ENCODE results near the gene SCYGR6. TPM values are rescaled to one million over a fixed set of nuclear protein-coding genes. Genes with fewer than 3 reads are reported as not detected.

The SCYGR6 gene
- total and polyA plus RNA-seq, 9 of the 15 experiments (the other 6 are each of a cell fraction or from before 2014, with no cell fraction given): not detected

- Histone ChIP-seq H3K9ac (ENCODE audit: insufficient read depth in 1 of 2, low read depth in 2 of 2, low read length in 2 of 2) (no peak overlapping the region), H3K27me3 (ENCODE audit: control insufficient read depth in 2 of 2, insufficient read depth in 2 of 2, low read length in 2 of 2) (peaks cover 0 to 5% of the 10 kb centered on the region in 2 experiments; a peak in 2 of 5 replicates), H2AFZ (ENCODE audit: low read depth, low read length) (no peak overlapping the region), H3K27ac (ENCODE audit: extremely low read depth, low read depth, low read length) (no peak overlapping the region), H3K9me3 (replicated peaks; ENCODE audit: control insufficient read depth, insufficient read depth, low read depth, low read length) (no peaks in the 10 kb centered on the region), H3K4me1 (replicated peaks in 1 of 2; ENCODE audit: control insufficient read depth in 2 of 2, insufficient read depth in 2 of 2, low read length in 2 of 2) (peaks cover 0 to 2% of the 10 kb centered on the region in 2 experiments; a peak in 1 of 5 replicates), H3K4me2 (ENCODE audit: insufficient read depth, low read length) (no peak overlapping the region), H3K4me3 (no peak overlapping the region), H3K9me1 (ENCODE audit: control insufficient read depth, insufficient read depth, low read length) (no peaks in the 10 kb centered on the region), H3K36me3 (ENCODE audit: control insufficient read depth, insufficient read depth, low read length) (no peaks in the 10 kb centered on the region), H4K20me1 (replicated peaks; ENCODE audit: control insufficient read depth, insufficient read depth, low read length) (no peaks in the 10 kb centered on the region), H3K79me2 (ENCODE audit: control insufficient read depth, insufficient read depth, low read length) (no peaks in the 10 kb centered on the region)
- TF ChIP-seq KLF10 (CRISPR knock-in tag; IDR thresholded peaks at IDR 0.05): no peak
- ATAC-seq: no peak
- intact Hi-C loops (cut with micrococcal nuclease) (no loop called here), in situ Hi-C loops (cut with MboI) (no loop called here)
- BruUV-seq (replicated peaks): no TSS peak
- no peak for FAIRE-seq
- WGBS (ENCODE audit: insufficient coverage, low coverage, missing lambda C conversion rate): 0% methylated on average over 2 of the region's 2 CpGs
- DNase-seq (ENCODE audit: extremely low read depth in 1 of 4, low spot score in 3 of 4): no peak
- CTCF ChIA-PET (ENCODE audit: low intra/inter-chr PET ratio): no interaction called here
- POLR2A ChIA-PET: no interaction called here
Measured at GRCh38 chr2:227772932-227773331, 48.4 kb upstream of the SCYGR6 start.

GRCh38 chr2:227772197-227772661, 47.7 kb upstream of the SCYGR6 start:
- no TSS peak for BruUV-seq (replicated peaks)
- Histone ChIP-seq H3K9ac (ENCODE audit: insufficient read depth in 1 of 2, low read depth in 2 of 2, low read length in 2 of 2) (no peak overlapping the region), H3K27me3 (ENCODE audit: control insufficient read depth in 2 of 2, insufficient read depth in 2 of 2, low read length in 2 of 2) (peaks cover 0 to 10% of the 10 kb centered on the region in 2 experiments; a peak in 2 of 5 replicates), H4K20me1 (replicated peaks; ENCODE audit: control insufficient read depth, insufficient read depth, low read length) (no peaks in the 10 kb centered on the region), H3K9me3 (replicated peaks; ENCODE audit: control insufficient read depth, insufficient read depth, low read depth, low read length) (no peaks in the 10 kb centered on the region), H3K36me3 (ENCODE audit: control insufficient read depth, insufficient read depth, low read length) (no peaks in the 10 kb centered on the region), H2AFZ (ENCODE audit: low read depth, low read length) (no peak overlapping the region), H3K27ac (ENCODE audit: extremely low read depth, low read depth, low read length) (no peak overlapping the region), H3K4me2 (ENCODE audit: insufficient read depth, low read length) (no peak overlapping the region), H3K9me1 (ENCODE audit: control insufficient read depth, insufficient read depth, low read length) (no peaks in the 10 kb centered on the region), H3K4me3 (no peak overlapping the region), H3K4me1 (replicated peaks in 1 of 2; ENCODE audit: control insufficient read depth in 2 of 2, insufficient read depth in 2 of 2, low read length in 2 of 2) (peaks cover 0 to 4% of the 10 kb centered on the region in 2 experiments; a peak in 1 of 5 replicates), H3K79me2 (ENCODE audit: control insufficient read depth, insufficient read depth, low read length) (no peaks in the 10 kb centered on the region)
- in situ Hi-C loops (cut with MboI) (no loop called here), intact Hi-C loops (cut with micrococcal nuclease) (no loop called here)
- ATAC-seq (no peak), FAIRE-seq (no peak), DNase-seq (ENCODE audit: extremely low read depth in 1 of 4, low spot score in 3 of 4) (no peak)
- ChIA-PET CTCF (ENCODE audit: low intra/inter-chr PET ratio) (no interaction called here), POLR2A (no interaction called here)
- 0% methylated on average over 5 of the region's 5 CpGs for WGBS (ENCODE audit: insufficient coverage, low coverage, missing lambda C conversion rate)
- TF ChIP-seq ZC3H11A (IDR thresholded peaks at IDR 0.05; ENCODE audit: low read depth, low read length) (no peak), CCAR2 (IDR thresholded peaks at IDR 0.05; ENCODE audit: low read depth, low read length) (no peak), U2AF1 (optimal IDR thresholded peaks at IDR 0.05; ENCODE audit: low read depth, low read length) (no peak), ZNF311 (CRISPR knock-in tag; IDR thresholded peaks at IDR 0.05) (no peak), ZNF57 (CRISPR knock-in tag; IDR thresholded peaks at IDR 0.05) (no peak), CREB1 (IDR thresholded peaks at IDR 0.05) (no peak), CREB1 (CRISPR knock-in tag; IDR thresholded peaks at IDR 0.05) (no peak), TAF9B (IDR thresholded peaks at IDR 0.05; ENCODE audit: partially characterized antibody) (no peak), OTX1 (CRISPR knock-in tag; IDR thresholded peaks at IDR 0.05) (no peak), TCF3 (CRISPR knock-in tag; IDR thresholded peaks at IDR 0.05) (no peak), HNRNPL (IDR thresholded peaks at IDR 0.05; ENCODE audit: low read depth, low read length) (no peak), DACH1 (IDR thresholded peaks at IDR 0.05; ENCODE audit: partially characterized antibody) (no peak), RBM22 (IDR thresholded peaks at IDR 0.05; ENCODE audit: low read depth, low read length, poor library complexity, severe bottlenecking) (no peak), NKRF (IDR thresholded peaks at IDR 0.05; ENCODE audit: borderline replicate concordance) (no peak), MXI1 (IDR thresholded peaks at IDR 0.05; ENCODE audit: low read depth, low read length) (no peak)

Data from K562 (cell line).